HepG2 (cell line): Measurements from ENCODE around the gene PBOV1. TPM values are rescaled to one million over a fixed set of nuclear protein-coding genes. Genes with fewer than 3 reads are reported as not detected.

ENCODE experiments used
- AGO1 ChIP-seq: fragments of 200-400 bp; formaldehyde crosslinking; IDR thresholded peaks from 2 replicates; pipeline ENCODE4 v1.6.1; 2017; ENCODE audit warnings: mild to moderate bottlenecking, low read depth, low read length, moderate library complexity; ENCODE audit not compliant: poor library complexity, severe bottlenecking
- ARNT ChIP-seq: fragments of 450-650 bp; IDR thresholded peaks from 2 replicates; pipeline ENCODE4 v1.6.1; 2017
- BRD4 ChIP-seq: sonication (generic); formaldehyde crosslinking; IDR thresholded peaks from 2 replicates; pipeline ENCODE4 v1.4.0; 2020; ENCODE audit warnings: missing genetic modification reagents
- CREB1 ChIP-seq, 2 experiments: fragments of 450-650 bp in 1 of 2; IDR thresholded peaks; 2 replicates each; pipeline ENCODE4 v1.6.1; 2016 to 2017; ENCODE audit warnings: control low read depth in 1 of 2, mild to moderate bottlenecking in 1 of 2, missing compliant biosample characterization in 1 of 2, missing genetic modification characterization in 1 of 2
- FIP1L1 ChIP-seq: fragments of 200-400 bp; formaldehyde crosslinking; IDR thresholded peaks from 2 replicates; pipeline ENCODE4 v1.6.1; 2018; ENCODE audit warnings: low read depth, mild to moderate bottlenecking, low read length, moderate library complexity, borderline replicate concordance; ENCODE audit not compliant: insufficient read depth
- FOXA1 ChIP-seq, 2 experiments: fragments of 450-650 bp in 1 of 2; sonication (generic) in 1 of 2; formaldehyde crosslinking in 1 of 2; IDR thresholded peaks; 2 replicates each; pipeline versions ENCODE4 v1.4.0 to v1.6.1; 2016 to 2020; ENCODE audit warnings: missing genetic modification reagents in 1 of 2
- FOXK2 ChIP-seq: fragments of 450-650 bp; IDR thresholded peaks from 2 replicates; pipeline ENCODE4 v1.6.1; 2016
- LCORL ChIP-seq, 2 experiments: fragments of 450-650 bp in 1 of 2; sonication (generic) in 1 of 2; formaldehyde crosslinking in 1 of 2; IDR thresholded peaks; 2 replicates each; pipeline versions ENCODE4 v1.5.0 to v1.6.1; 2017 to 2020; ENCODE audit warnings: antibody characterized with exemption in 1 of 2, missing genetic modification reagents in 1 of 2
- MAFG ChIP-seq: sonication (generic); formaldehyde crosslinking; IDR thresholded peaks from 2 replicates; pipeline ENCODE4 v1.5.1; 2020; ENCODE audit warnings: mild to moderate bottlenecking, missing genetic modification reagents
- RBAK ChIP-seq: sonication (generic); formaldehyde crosslinking; IDR thresholded peaks from 2 replicates; pipeline ENCODE4 v1.5.1; 2020; ENCODE audit warnings: mild to moderate bottlenecking, missing genetic modification reagents
- RFX1 ChIP-seq: fragments of 450-650 bp; IDR thresholded peaks from 2 replicates; pipeline ENCODE4 v1.6.1; 2017
- RNF2 ChIP-seq: fragments of 450-650 bp; conservative IDR thresholded peaks from 2 replicates; pipeline ENCODE4 v1.6.1; 2016; ENCODE audit warnings: low read depth
- SKI ChIP-seq: fragments of 450-650 bp; IDR thresholded peaks from one replicate; pipeline ENCODE4 v1.6.1; 2018; ENCODE audit warnings: mild to moderate bottlenecking; ENCODE audit not compliant: partially characterized antibody
- SOX13 ChIP-seq, 3 experiments: fragments of 450-650 bp in 1 of 3; sonication (generic) in 1 of 3; formaldehyde crosslinking in 1 of 3; IDR thresholded peaks in 2 of 3; conservative IDR thresholded peaks in 1 of 3; 2 replicates each; pipeline versions ENCODE4 v1.5.0 to v1.6.1; 2016 to 2020; ENCODE audit warnings: antibody characterized with exemption in 1 of 3, mild to moderate bottlenecking in 1 of 3, missing compliant biosample characterization in 1 of 3, missing genetic modification reagents in 1 of 3, moderate library complexity in 1 of 3
- STAG1 ChIP-seq: sonication (generic); formaldehyde crosslinking; IDR thresholded peaks from 2 replicates; pipeline ENCODE4 v1.4.0; 2020; ENCODE audit warnings: missing genetic modification reagents
- ZNF207 ChIP-seq: fragments of 450-650 bp; IDR thresholded peaks from 2 replicates; pipeline ENCODE4 v1.6.1; 2016; ENCODE audit warnings: antibody characterized with exemption, borderline replicate concordance
- ZNF343 ChIP-seq: sonication (generic); formaldehyde crosslinking; IDR thresholded peaks from 2 replicates; pipeline ENCODE4 v1.4.0; 2020; ENCODE audit warnings: mild to moderate bottlenecking, missing genetic modification reagents
- ZNF549 ChIP-seq: sonication (generic); formaldehyde crosslinking; IDR thresholded peaks from 2 replicates; pipeline ENCODE4 v1.5.0; 2020; ENCODE audit warnings: missing genetic modification reagents
- ZNF589 ChIP-seq: sonication (generic); formaldehyde crosslinking; conservative IDR thresholded peaks from 2 replicates; pipeline ENCODE4 v1.8.0; 2022; ENCODE audit warnings: mild to moderate bottlenecking, moderate library complexity, missing genetic modification reagents
- ZNF674 ChIP-seq: sonication (generic); formaldehyde crosslinking; IDR thresholded peaks from 2 replicates; pipeline ENCODE4 v1.5.0; 2020; ENCODE audit warnings: low read depth, mild to moderate bottlenecking, missing genetic modification reagents
- ZNF7 ChIP-seq: IDR thresholded peaks from 2 replicates; pipeline ENCODE4 v1.6.1; 2016; ENCODE audit warnings: missing biosample characterization, missing genetic modification reagents
- ZNF703 ChIP-seq: sonication (generic); formaldehyde crosslinking; IDR thresholded peaks from 2 replicates; pipeline ENCODE4 v1.5.1; 2020; ENCODE audit warnings: missing genetic modification reagents, mild to moderate bottlenecking, moderate library complexity, borderline replicate concordance
- polyA plus RNA-seq, 8 experiments: library from polyadenylated mRNA; depleted of rRNA in 3 of 8; stranded (reverse) in 7 of 8; unstranded in 1 of 8; fragments of >200 nt; fragmentation: Illumina TruSeq in 4 of 8; extraction: Trizol in 4 of 8; gene quantifications; 2 replicates each; pipeline versions ENCODE4 v1.2.1 to v1.2.3, GENCODE V29; 2011 to 2016; ENCODE audit warnings: low read depth in 4 of 8, missing spikeins in 1 of 8, mixed read lengths in 1 of 8; ENCODE audit not compliant: insufficient read depth in 1 of 8
- total RNA-seq, 5 experiments: library from RNA; depleted of rRNA; stranded (reverse); fragments of >200 nt; fragmentation: Illumina TruSeq; extraction: Trizol; gene quantifications; 2 replicates each; pipeline ENCODE4 v1.2.3, GENCODE V29; 2016; ENCODE audit warnings: low read depth in 1 of 5
- TF ChIP-seq, protein P1 (sequence below): sonication (generic); formaldehyde crosslinking; IDR thresholded peaks from 2 replicates; pipeline ENCODE4 v1.4.0; 2020; ENCODE audit warnings: missing genetic modification reagents, low read depth, mild to moderate bottlenecking, borderline replicate concordance
- TF ChIP-seq, protein P2 (sequence below): sonication (generic); formaldehyde crosslinking; IDR thresholded peaks from 2 replicates; pipeline ENCODE4 v1.4.0; 2020; ENCODE audit warnings: missing genetic modification reagents
- TF ChIP-seq, protein P3 (sequence below), 2 experiments: IDR thresholded peaks; 2 replicates each; pipeline ENCODE4 v1.6.1; 2011 to 2012; ENCODE audit warnings: low read length in 2 of 2, borderline replicate concordance in 1 of 2, low read depth in 1 of 2, mild to moderate bottlenecking in 1 of 2, moderate library complexity in 1 of 2

The PBOV1 gene
- total and polyA plus RNA-seq, 2 of the 13 experiments (the other 11 are each of a cell fraction or from before 2014, with no cell fraction given), result not detected

DNA sequence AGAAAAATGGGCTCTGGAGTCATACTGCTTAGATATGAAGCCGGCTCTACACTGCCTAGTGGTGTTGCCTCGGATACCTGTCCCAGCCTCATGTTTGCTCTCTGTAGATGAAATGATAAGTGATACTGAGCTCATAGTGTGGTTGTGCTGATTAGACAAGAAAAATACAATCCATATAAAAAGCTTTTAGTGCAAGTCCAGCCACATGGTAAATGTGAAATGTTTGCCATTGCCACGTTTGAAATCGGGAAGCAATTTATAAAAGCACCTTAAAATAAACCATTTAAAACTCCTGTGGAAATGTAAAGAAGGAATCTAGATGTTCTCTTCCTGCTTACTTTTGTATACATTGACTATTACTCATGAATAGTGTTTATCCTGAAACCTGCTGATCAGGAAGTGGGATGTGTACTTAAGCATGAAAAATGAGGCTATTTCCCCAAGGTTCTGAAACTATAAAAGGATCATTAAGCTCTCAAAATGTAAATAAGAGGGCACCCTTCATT is 13.1 kb upstream of the PBOV1 start (continued):
- TF ChIP-seq SOX13 (IDR thresholded peaks at IDR 0.05) (no peak), SOX13 (CRISPR knock-in tag; conservative IDR thresholded peaks at IDR 0.05 in 1 of 2, IDR thresholded peaks at IDR 0.05 in 1 of 2) (no peak), RBAK (CRISPR knock-in tag) (no peak), MAFG (CRISPR knock-in tag) (no peak), LCORL (IDR thresholded peaks at IDR 0.05) (no peak), LCORL (CRISPR knock-in tag; IDR thresholded peaks at IDR 0.05) (0 out of 2 replicates have a peak, but pooled peaks have one; percentile 19), AGO1 (no peak), FIP1L1 (no peak), STAG1 (CRISPR knock-in tag) (0 out of 2 replicates have a peak, but pooled peaks have one; percentile 1), ZNF549 (CRISPR knock-in tag) (no peak), ZNF589 (CRISPR knock-in tag) (no peak), ZNF207 (no peak), CREB1 (IDR thresholded peaks at IDR 0.05) (no peak), CREB1 (CRISPR knock-in tag; IDR thresholded peaks at IDR 0.05) (peak; percentile 45; the same call in 1 of the 2 replicates), FOXK2 (0 out of 2 replicates have a peak, but pooled peaks have one; percentile 27), ZNF703 (no peak), ZNF7 (CRISPR knock-in tag) (no peak), ZNF343 (no peak), FOXA1 (IDR thresholded peaks at IDR 0.05) (peak; percentile 92), FOXA1 (CRISPR knock-in tag; IDR thresholded peaks at IDR 0.05) (peak; percentile 81), ZNF674 (CRISPR knock-in tag) (no peak), ARNT (no peak), BRD4 (CRISPR knock-in tag) (no peak), RNF2 (no peak), RFX1 (peak; percentile 17; the same call in 1 of the 2 replicates), SKI (no peak)
- TF ChIP-seq, protein P1, sequence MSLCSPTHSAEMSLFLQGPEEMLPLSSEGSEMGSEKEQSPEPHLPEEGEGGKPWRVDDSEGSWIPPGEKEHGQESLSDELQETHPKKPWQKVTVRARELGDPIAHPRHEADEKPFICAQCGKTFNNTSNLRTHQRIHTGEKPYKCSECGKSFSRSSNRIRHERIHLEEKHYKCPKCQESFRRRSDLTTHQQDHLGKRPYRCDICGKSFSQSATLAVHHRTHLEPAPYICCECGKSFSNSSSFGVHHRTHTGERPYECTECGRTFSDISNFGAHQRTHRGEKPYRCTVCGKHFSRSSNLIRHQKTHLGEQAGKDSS (CRISPR knock-in tag), result no peak
- TF ChIP-seq, protein P2, sequence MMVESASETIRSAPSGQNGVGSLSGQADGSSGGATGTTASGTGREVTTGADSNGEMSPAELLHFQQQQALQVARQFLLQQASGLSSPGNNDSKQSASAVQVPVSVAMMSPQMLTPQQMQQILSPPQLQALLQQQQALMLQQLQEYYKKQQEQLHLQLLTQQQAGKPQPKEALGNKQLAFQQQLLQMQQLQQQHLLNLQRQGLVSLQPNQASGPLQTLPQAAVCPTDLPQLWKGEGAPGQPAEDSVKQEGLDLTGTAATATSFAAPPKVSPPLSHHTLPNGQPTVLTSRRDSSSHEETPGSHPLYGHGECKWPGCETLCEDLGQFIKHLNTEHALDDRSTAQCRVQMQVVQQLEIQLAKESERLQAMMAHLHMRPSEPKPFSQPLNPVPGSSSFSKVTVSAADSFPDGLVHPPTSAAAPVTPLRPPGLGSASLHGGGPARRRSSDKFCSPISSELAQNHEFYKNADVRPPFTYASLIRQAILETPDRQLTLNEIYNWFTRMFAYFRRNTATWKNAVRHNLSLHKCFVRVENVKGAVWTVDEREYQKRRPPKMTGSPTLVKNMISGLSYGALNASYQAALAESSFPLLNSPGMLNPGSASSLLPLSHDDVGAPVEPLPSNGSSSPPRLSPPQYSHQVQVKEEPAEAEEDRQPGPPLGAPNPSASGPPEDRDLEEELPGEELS (CRISPR knock-in tag), result peak; percentile 89
- TF ChIP-seq, protein P3, sequence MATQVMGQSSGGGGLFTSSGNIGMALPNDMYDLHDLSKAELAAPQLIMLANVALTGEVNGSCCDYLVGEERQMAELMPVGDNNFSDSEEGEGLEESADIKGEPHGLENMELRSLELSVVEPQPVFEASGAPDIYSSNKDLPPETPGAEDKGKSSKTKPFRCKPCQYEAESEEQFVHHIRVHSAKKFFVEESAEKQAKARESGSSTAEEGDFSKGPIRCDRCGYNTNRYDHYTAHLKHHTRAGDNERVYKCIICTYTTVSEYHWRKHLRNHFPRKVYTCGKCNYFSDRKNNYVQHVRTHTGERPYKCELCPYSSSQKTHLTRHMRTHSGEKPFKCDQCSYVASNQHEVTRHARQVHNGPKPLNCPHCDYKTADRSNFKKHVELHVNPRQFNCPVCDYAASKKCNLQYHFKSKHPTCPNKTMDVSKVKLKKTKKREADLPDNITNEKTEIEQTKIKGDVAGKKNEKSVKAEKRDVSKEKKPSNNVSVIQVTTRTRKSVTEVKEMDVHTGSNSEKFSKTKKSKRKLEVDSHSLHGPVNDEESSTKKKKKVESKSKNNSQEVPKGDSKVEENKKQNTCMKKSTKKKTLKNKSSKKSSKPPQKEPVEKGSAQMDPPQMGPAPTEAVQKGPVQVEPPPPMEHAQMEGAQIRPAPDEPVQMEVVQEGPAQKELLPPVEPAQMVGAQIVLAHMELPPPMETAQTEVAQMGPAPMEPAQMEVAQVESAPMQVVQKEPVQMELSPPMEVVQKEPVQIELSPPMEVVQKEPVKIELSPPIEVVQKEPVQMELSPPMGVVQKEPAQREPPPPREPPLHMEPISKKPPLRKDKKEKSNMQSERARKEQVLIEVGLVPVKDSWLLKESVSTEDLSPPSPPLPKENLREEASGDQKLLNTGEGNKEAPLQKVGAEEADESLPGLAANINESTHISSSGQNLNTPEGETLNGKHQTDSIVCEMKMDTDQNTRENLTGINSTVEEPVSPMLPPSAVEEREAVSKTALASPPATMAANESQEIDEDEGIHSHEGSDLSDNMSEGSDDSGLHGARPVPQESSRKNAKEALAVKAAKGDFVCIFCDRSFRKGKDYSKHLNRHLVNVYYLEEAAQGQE (IDR thresholded peaks at IDR 0.05; ENCODE audit: borderline replicate concordance in 1 of 2, low read depth in 1 of 2, low read length in 2 of 2), result no peak
